Measurements from ENCODE around the gene PPP1R14C.
A peak's percentile ranks its signal among the peaks of the same experiment; 100 is the strongest.

The PPP1R14C gene

GRCh38 chr6:150159757-150160156 lies 16.9 kb downstream of the PPP1R14C start:
- TF ChIP-seq CTCF (IDR thresholded peaks at IDR 0.05; ENCODE audit: insufficient read depth, low read length, poor library complexity, severe bottlenecking), result no peak
- no peaks in the 10 kb centered on the region for H3K36me3 ChIP-seq (ENCODE audit: control insufficient read depth, insufficient read depth, low read length)
- H3K27me3 ChIP-seq (replicated peaks; ENCODE audit: control insufficient read depth, insufficient read depth, low read length), result no peaks in the 10 kb centered on the region; the same call in 1 of the 2 replicates
- H3K4me3 ChIP-seq (replicated peaks; ENCODE audit: low read depth, low read length), result no peak overlapping the region
- DNase-seq (ENCODE audit: extremely low read depth, insufficient read length), result no peak

DNA sequence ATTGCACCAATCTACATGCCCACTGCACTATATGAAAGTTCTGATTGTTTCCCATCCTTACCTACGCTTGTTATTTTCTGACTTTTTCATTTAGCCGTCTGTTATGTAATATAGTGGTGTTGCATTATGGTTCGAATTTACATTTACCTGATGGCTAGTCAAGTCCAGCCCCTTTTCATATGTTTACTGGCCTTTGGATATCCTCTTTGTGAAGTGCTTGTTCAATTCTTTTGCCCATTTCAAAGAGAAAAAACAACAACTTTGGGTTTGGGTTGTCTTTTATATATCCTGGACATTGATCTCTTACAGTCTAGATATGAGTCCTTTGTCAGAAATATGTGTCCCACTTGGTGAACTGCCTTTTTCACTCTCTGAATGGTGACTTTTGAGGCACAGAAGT lies 21.1 kb downstream of the PPP1R14C start:
- DNase-seq (ENCODE audit: extremely low read depth, insufficient read length), result no peak
- Histone ChIP-seq H3K4me3 (replicated peaks; ENCODE audit: low read depth, low read length) (no peak overlapping the region), H3K27me3 (replicated peaks; ENCODE audit: control insufficient read depth, insufficient read depth, low read length) (no peaks in the 10 kb centered on the region), H3K36me3 (ENCODE audit: control insufficient read depth, insufficient read depth, low read length) (no peaks in the 10 kb centered on the region)
- TF ChIP-seq CTCF (IDR thresholded peaks at IDR 0.05; ENCODE audit: insufficient read depth, low read length, poor library complexity, severe bottlenecking), result no peak

GRCh38 chr6:150165020-150165702 lies 22.3 kb downstream of the PPP1R14C start:
- TF ChIP-seq CTCF (IDR thresholded peaks at IDR 0.05; ENCODE audit: insufficient read depth, low read length, poor library complexity, severe bottlenecking), result no peak
- DNase-seq (ENCODE audit: extremely low read depth, insufficient read length), result no peak
- no peaks in the 10 kb centered on the region for H3K27me3 ChIP-seq (replicated peaks; ENCODE audit: control insufficient read depth, insufficient read depth, low read length)
- no peaks in the 10 kb centered on the region for H3K36me3 ChIP-seq (ENCODE audit: control insufficient read depth, insufficient read depth, low read length)
- no peak overlapping the region for H3K4me3 ChIP-seq (replicated peaks; ENCODE audit: low read depth, low read length)

GRCh38 chr6:150167479-150167873 lies 24.6 kb downstream of the PPP1R14C start:
- DNase-seq (ENCODE audit: extremely low read depth, insufficient read length), result no peak
- Histone ChIP-seq H3K36me3 (ENCODE audit: control insufficient read depth, insufficient read depth, low read length) (no peaks in the 10 kb centered on the region), H3K27me3 (replicated peaks; ENCODE audit: control insufficient read depth, insufficient read depth, low read length) (no peaks in the 10 kb centered on the region), H3K4me3 (replicated peaks; ENCODE audit: low read depth, low read length) (no peak overlapping the region)
- no peak for TF ChIP-seq CTCF (IDR thresholded peaks at IDR 0.05; ENCODE audit: insufficient read depth, low read length, poor library complexity, severe bottlenecking)

DNA sequence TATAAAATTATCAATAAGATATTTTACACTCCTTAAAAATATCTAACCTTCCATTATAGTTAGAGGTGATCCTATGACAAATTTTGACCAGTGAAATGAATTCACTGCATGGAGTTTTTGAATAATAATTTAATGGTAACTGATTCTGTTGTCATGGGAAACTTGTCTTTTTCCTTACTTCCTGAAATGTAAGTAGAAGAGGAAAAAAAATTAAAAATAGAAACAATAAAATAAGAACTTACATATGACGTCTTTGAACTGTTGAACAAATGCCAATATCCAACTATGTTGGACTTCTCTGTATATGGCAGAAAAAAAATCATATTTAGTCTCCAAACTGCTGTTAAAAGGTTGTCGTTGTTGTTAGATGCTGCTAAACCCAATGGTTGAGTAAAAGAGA lies 26.3 kb downstream of the PPP1R14C start:
- Histone ChIP-seq H3K36me3 (ENCODE audit: control insufficient read depth, insufficient read depth, low read length) (no peaks in the 10 kb centered on the region), H3K4me3 (replicated peaks; ENCODE audit: low read depth, low read length) (no peak overlapping the region), H3K27me3 (replicated peaks; ENCODE audit: control insufficient read depth, insufficient read depth, low read length) (no peaks in the 10 kb centered on the region)
- DNase-seq (ENCODE audit: extremely low read depth, insufficient read length), result no peak
- TF ChIP-seq CTCF (IDR thresholded peaks at IDR 0.05; ENCODE audit: insufficient read depth, low read length, poor library complexity, severe bottlenecking), result no peak

DNA sequence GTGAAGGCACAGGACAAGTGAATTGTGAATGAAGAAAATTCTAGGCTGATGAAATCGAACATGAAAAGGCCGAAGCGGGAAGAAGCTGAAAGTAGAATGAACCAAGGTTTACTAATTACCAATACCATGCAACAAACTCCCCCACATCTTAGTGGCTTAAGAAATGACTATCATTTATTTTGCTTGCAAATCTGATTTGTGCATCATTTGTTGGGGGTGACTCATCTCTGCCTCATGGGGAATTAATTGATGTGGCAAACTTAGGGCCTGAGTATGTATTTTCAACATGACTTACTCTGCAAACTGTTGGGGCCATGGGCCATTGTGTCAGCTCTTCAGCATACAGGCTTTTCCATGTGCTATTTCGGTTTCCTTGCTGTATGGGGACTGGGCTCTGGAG lies 26.8 kb downstream of the PPP1R14C start:
- Histone ChIP-seq H3K4me3 (replicated peaks; ENCODE audit: low read depth, low read length) (no peak overlapping the region), H3K27me3 (replicated peaks; ENCODE audit: control insufficient read depth, insufficient read depth, low read length) (no peaks in the 10 kb centered on the region), H3K36me3 (ENCODE audit: control insufficient read depth, insufficient read depth, low read length) (no peaks in the 10 kb centered on the region)
- TF ChIP-seq CTCF (IDR thresholded peaks at IDR 0.05; ENCODE audit: insufficient read depth, low read length, poor library complexity, severe bottlenecking), result no peak
- peak; percentile 37 for DNase-seq (ENCODE audit: extremely low read depth, insufficient read length)
